IMR-90 (cell line): ENCODE data around the gene HEY2.

Source experiments
- BHLHE40 ChIP-seq: fragments of 150-350 bp; IDR thresholded peaks from 2 replicates; pipeline ENCODE4 v1.6.1; 2016; ENCODE audit warnings: mild to moderate bottlenecking, low read depth, low read length
- CEBPB ChIP-seq: IDR thresholded peaks from 2 replicates; pipeline ENCODE4 v1.6.1; 2012; ENCODE audit warnings: low read depth, low read length, improper control_type of control experiment
- CTCF ChIP-seq: conservative IDR thresholded peaks from 2 replicates; pipeline ENCODE4 v1.5.1; 2012; ENCODE audit warnings: mild to moderate bottlenecking, low read depth, low read length, improper control_type of control experiment
- ELK1 ChIP-seq: fragments of 150-350 bp; IDR thresholded peaks from 2 replicates; pipeline ENCODE4 v1.6.1; 2016; ENCODE audit warnings: low read depth, mild to moderate bottlenecking, low read length, moderate library complexity, borderline replicate concordance
- MAZ ChIP-seq: IDR thresholded peaks from 2 replicates; pipeline ENCODE4 v1.6.1; 2012; ENCODE audit warnings: low read depth, mild to moderate bottlenecking, low read length, improper control_type of control experiment, moderate library complexity, borderline replicate concordance
- MXI1 ChIP-seq: IDR thresholded peaks from 2 replicates; pipeline ENCODE4 v1.6.1; 2012; ENCODE audit warnings: low read depth, mild to moderate bottlenecking, low read length, moderate library complexity, borderline replicate concordance
- POLR2A ChIP-seq: IDR thresholded peaks from 2 replicates; pipeline ENCODE4 v1.6.1; 2012; ENCODE audit warnings: mild to moderate bottlenecking, low read depth, low read length
- RAD21 ChIP-seq: IDR thresholded peaks from 2 replicates; pipeline ENCODE4 v1.6.1; 2012; ENCODE audit warnings: low read length, improper control_type of control experiment
- RCOR1 ChIP-seq: IDR thresholded peaks from 2 replicates; pipeline ENCODE4 v1.6.1; 2012; ENCODE audit warnings: mild to moderate bottlenecking, low read length, improper control_type of control experiment; ENCODE audit not compliant: insufficient replicate concordance
- RFX5 ChIP-seq: IDR thresholded peaks from 2 replicates; pipeline ENCODE4 v1.8.0; 2012; ENCODE audit warnings: low read depth, mild to moderate bottlenecking, low read length, moderate library complexity
- SMC3 ChIP-seq: fragments of 150-350 bp; IDR thresholded peaks from 2 replicates; pipeline ENCODE4 v1.6.1; 2016; ENCODE audit warnings: low read depth, mild to moderate bottlenecking, antibody characterized with exemption, low read length, moderate library complexity
- USF2 ChIP-seq: fragments of 150-350 bp; IDR thresholded peaks from 2 replicates; pipeline ENCODE4 v1.6.1; 2017; ENCODE audit warnings: mild to moderate bottlenecking, antibody characterized with exemption, low read length, low read depth

GRCh38 chr6:125808591-125808990 is 59.2 kb downstream of the HEY2 start:
- TF ChIP-seq POLR2A (no peak), CTCF (no peak), CEBPB (no peak), MAZ (no peak), RFX5 (no peak), ELK1 (no peak), BHLHE40 (no peak), RCOR1 (no peak), SMC3 (no peak), MXI1 (no peak), USF2 (no peak), RAD21 (no peak)
